Endodermal cell (in vitro differentiated cells): ENCODE results near the gene ALG2. TPM values are rescaled to one million over a fixed set of nuclear protein-coding genes. Genes with fewer than 3 reads are reported as not detected.

Experiments used
- DNase-seq: peaks from one replicate; pipeline ENCODE4 v3.0.0-alpha.2; 2017
- H3K27ac ChIP-seq: 2 replicates; pipeline ENCODE4 v1.5.1; 2013; ENCODE audit warnings: mild to moderate bottlenecking, low read depth, low read length, moderate library complexity
- H3K27me3 ChIP-seq: 2 replicates; pipeline ENCODE4 v1.6.1; 2013; ENCODE audit warnings: mild to moderate bottlenecking, low read length, moderate library complexity; ENCODE audit not compliant: insufficient read depth, control insufficient read depth, poor library complexity, severe bottlenecking
- H3K36me3 ChIP-seq: 2 replicates; pipeline ENCODE4 v1.7.0; 2013; ENCODE audit warnings: mild to moderate bottlenecking, low read length, moderate library complexity; ENCODE audit not compliant: control insufficient read depth, insufficient read depth
- H3K4me1 ChIP-seq: one replicate; pipeline ENCODE4 v1.7.0; 2013; ENCODE audit warnings: low read length; ENCODE audit not compliant: control insufficient read depth, insufficient read depth
- H3K4me3 ChIP-seq: 2 replicates; pipeline ENCODE4 v1.5.1; 2013; ENCODE audit warnings: mild to moderate bottlenecking, low read length, moderate library complexity
- H3K9ac ChIP-seq: 2 replicates; pipeline ENCODE4 v1.6.1; 2013; ENCODE audit warnings: mild to moderate bottlenecking, low read length, moderate library complexity; ENCODE audit not compliant: poor library complexity, severe bottlenecking; ENCODE audit errors: extremely low read depth
- H3K9me3 ChIP-seq: 2 replicates; pipeline ENCODE4 v1.6.1; 2013; ENCODE audit warnings: mild to moderate bottlenecking, low read length, moderate library complexity; ENCODE audit not compliant: control insufficient read depth
- H3K27ac Mint-ChIP-seq: 2 replicates; pipeline ENCODE4 v1.8.0; 2020; ENCODE audit warnings: mixed read lengths
- H3K27me3 Mint-ChIP-seq: 2 replicates; pipeline ENCODE4 v1.8.0; 2021; ENCODE audit warnings: mild to moderate bottlenecking, mixed read lengths; ENCODE audit not compliant: insufficient read depth
- H3K36me3 Mint-ChIP-seq: 2 replicates; pipeline ENCODE4 v1.8.0; 2020; ENCODE audit warnings: low read depth, mixed read lengths
- H3K4me1 Mint-ChIP-seq: 2 replicates; pipeline ENCODE4 v1.8.0; 2020; ENCODE audit warnings: mixed read lengths
- H3K4me3 Mint-ChIP-seq: 2 replicates; pipeline ENCODE4 v1.8.0; 2020; ENCODE audit warnings: mild to moderate bottlenecking, moderate library complexity, mixed read lengths
- H3K9me3 Mint-ChIP-seq: 2 replicates; pipeline ENCODE4 v1.8.0; 2020; ENCODE audit warnings: mild to moderate bottlenecking, mixed read lengths
- CTCF ChIP-seq: fragments of 200-600 bp; sonication (generic); conservative IDR thresholded peaks from 2 replicates; pipeline ENCODE4 v1.5.0; 2021; ENCODE audit warnings: antibody characterized with exemption, mild to moderate bottlenecking
- WGBS, 2 experiments: methylation state at CpG; one replicate each; pipeline versions ENCODE4 v1.1.5 to v1.1.7; 2013; ENCODE audit warnings: missing lambda C conversion rate in 2 of 2, mixed read lengths in 1 of 2; ENCODE audit not compliant: insufficient coverage in 1 of 2, insufficient read length in 1 of 2; 5-methylcytosine and 5-hydroxymethylcytosine counted together
- total RNA-seq, 2 donors: library from RNA; stranded (reverse); fragmentation: NEBNext Ultra II Directional in 1 of 2; extraction: Animal tissue kit (Norgen Biotek cat#: 25700) in 1 of 2; gene quantifications; 2 replicates in 1 of 2; 3 replicates in 1 of 2; pipeline ENCODE4 v1.2.1, GENCODE V29; 2021

ALG2 gene
- total RNA-seq, 2 donors from 2014 or later = 27.6 to 28.8 TPM

GRCh38 chr9:99220011-99220410, 1.7 kb downstream of the ALG2 start:
- H3K27ac Mint-ChIP-seq = no peak overlapping the region
- no peak for TF ChIP-seq CTCF
- no peaks in the 10 kb centered on the region for H3K9me3 Mint-ChIP-seq
- no peaks in the 10 kb centered on the region for H3K27me3 Mint-ChIP-seq
- WGBS, 2 experiments = 81 to 94% methylated on average over 2 to 3 of the region's 4 CpGs
- H3K36me3 ChIP-seq = peaks cover 56% of the 10 kb centered on the region
- H3K9me3 ChIP-seq = no peaks in the 10 kb centered on the region
- no peak overlapping the region for H3K9ac ChIP-seq
- H3K4me3 Mint-ChIP-seq = peak overlapping the region; percentile 99
- H3K4me1 Mint-ChIP-seq = peaks cover 25% of the 10 kb centered on the region
- peaks cover 36% of the 10 kb centered on the region for H3K36me3 Mint-ChIP-seq
- no peak overlapping the region for H3K27ac ChIP-seq
- H3K4me1 ChIP-seq = no peaks in the 10 kb centered on the region
- peak overlapping the region; percentile 53 for H3K4me3 ChIP-seq
- no peak for DNase-seq
- H3K27me3 ChIP-seq = no peaks in the 10 kb centered on the region

GRCh38 chr9:99216073-99216472, 5.7 kb downstream of the ALG2 start:
- H3K9ac ChIP-seq = no peak overlapping the region
- no peak overlapping the region for H3K27ac Mint-ChIP-seq
- no peak for DNase-seq
- H3K27me3 Mint-ChIP-seq = no peaks in the 10 kb centered on the region
- no peak for TF ChIP-seq CTCF
- H3K9me3 Mint-ChIP-seq = no peaks in the 10 kb centered on the region
- 97 to 100% methylated on average over 1 of the region's 1 CpG for WGBS, 2 experiments
- H3K36me3 Mint-ChIP-seq = peaks cover 24% of the 10 kb centered on the region
- no peaks in the 10 kb centered on the region for H3K27me3 ChIP-seq
- no peaks in the 10 kb centered on the region for H3K4me1 ChIP-seq
- H3K36me3 ChIP-seq = peaks cover 43% of the 10 kb centered on the region
- no peak overlapping the region for H3K27ac ChIP-seq
- peaks cover 13% of the 10 kb centered on the region for H3K4me1 Mint-ChIP-seq
- peaks cover 6% of the 10 kb centered on the region for H3K9me3 ChIP-seq
- no peak overlapping the region for H3K4me3 ChIP-seq
- no peak overlapping the region for H3K4me3 Mint-ChIP-seq

- H3K9me3 Mint-ChIP-seq = no peaks in the 10 kb centered on the region
- H3K27me3 Mint-ChIP-seq = no peaks in the 10 kb centered on the region
- no peak for DNase-seq
- H3K36me3 Mint-ChIP-seq = peaks cover 18% of the 10 kb centered on the region
- Histone ChIP-seq H3K9ac (no peak overlapping the region), H3K27ac (no peak overlapping the region), H3K4me1 (no peaks in the 10 kb centered on the region), H3K36me3 (peaks cover 31% of the 10 kb centered on the region), H3K4me3 (no peak overlapping the region), H3K27me3 (no peaks in the 10 kb centered on the region), H3K9me3 (peaks cover 15% of the 10 kb centered on the region)
- no peak overlapping the region for H3K27ac Mint-ChIP-seq
- WGBS, 2 experiments = 100% methylated on average over 1 of the region's 1 CpG; no CpG with 5 or more reads in 1 of the 2 experiments
- no peaks in the 10 kb centered on the region for H3K4me1 Mint-ChIP-seq
- no peak for TF ChIP-seq CTCF
- H3K4me3 Mint-ChIP-seq = no peak overlapping the region
Measured at GRCh38 chr9:99213197-99213596, 8.5 kb downstream of the ALG2 start.
